Measurements from ENCODE around the gene RPS6KC1.

DNA sequence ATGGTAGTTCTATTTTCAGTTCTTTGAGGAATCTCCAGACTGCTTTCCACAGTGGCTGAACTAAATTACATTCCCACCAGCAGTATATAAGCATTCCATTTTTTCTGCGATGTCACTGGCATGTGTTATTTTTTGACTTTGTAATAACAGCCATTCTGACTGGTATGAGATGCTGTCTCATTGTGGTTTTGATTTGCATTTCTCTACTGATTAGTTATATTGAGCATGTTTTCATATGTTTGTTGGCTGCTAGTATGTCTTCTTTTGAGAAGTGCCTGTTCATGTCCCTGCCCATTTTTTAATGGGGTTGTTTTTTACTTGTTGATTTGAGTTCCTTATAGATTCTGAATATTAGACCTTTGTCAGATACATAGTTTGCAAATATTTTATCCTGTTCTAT is 87.9 kb downstream of the RPS6KC1 start:
- TF ChIP-seq, protein P1, sequence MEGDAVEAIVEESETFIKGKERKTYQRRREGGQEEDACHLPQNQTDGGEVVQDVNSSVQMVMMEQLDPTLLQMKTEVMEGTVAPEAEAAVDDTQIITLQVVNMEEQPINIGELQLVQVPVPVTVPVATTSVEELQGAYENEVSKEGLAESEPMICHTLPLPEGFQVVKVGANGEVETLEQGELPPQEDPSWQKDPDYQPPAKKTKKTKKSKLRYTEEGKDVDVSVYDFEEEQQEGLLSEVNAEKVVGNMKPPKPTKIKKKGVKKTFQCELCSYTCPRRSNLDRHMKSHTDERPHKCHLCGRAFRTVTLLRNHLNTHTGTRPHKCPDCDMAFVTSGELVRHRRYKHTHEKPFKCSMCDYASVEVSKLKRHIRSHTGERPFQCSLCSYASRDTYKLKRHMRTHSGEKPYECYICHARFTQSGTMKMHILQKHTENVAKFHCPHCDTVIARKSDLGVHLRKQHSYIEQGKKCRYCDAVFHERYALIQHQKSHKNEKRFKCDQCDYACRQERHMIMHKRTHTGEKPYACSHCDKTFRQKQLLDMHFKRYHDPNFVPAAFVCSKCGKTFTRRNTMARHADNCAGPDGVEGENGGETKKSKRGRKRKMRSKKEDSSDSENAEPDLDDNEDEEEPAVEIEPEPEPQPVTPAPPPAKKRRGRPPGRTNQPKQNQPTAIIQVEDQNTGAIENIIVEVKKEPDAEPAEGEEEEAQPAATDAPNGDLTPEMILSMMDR (optimal IDR thresholded peaks at IDR 0.05 in 1 of 3, IDR thresholded peaks at IDR 0.05 in 1 of 3, conservative IDR thresholded peaks at IDR 0.05 in 1 of 3; ENCODE audit: extremely low read depth in 1 of 3, insufficient read depth in 2 of 3, low read length in 3 of 3), result no peak
- TF ChIP-seq EZH2 (IDR thresholded peaks at IDR 0.05; ENCODE audit: low read length), result no peak

Measured in keratinocyte (primary cell).